IMR-90 (cell line): ENCODE measurements around the gene GM2A. TPM values are rescaled to one million over a fixed set of nuclear protein-coding genes. Genes with fewer than 3 reads are reported as not detected.

Source experiments
- ATAC-seq: fragments of 200-7000 bp; cut with Tn5 transposase; 2 replicates; pipeline ENCODE4 v1.9.1; 2020; ENCODE audit warnings: low read depth, mild to moderate bottlenecking, moderate library complexity
- BruUV-seq: library from RNA; stranded (reverse); fragments of 400-500 nt; replicated peaks from 2 replicates; lab custom pipeline; 2021; lab: Mats Ljungman, UMichigan
- CTCF ChIA-PET: fragments of 300-600 bp; formaldehyde crosslinking; extraction: SDS; loops from one replicate; lab custom pipeline; 2021; ENCODE audit warnings: antibody characterized with exemption; lab: Yijun Ruan, JAX
- POLR2A ChIA-PET: fragments of 300-600 bp; sonication (Branson Sonifier 250); formaldehyde crosslinking; loops from one replicate; lab custom pipeline; 2022; ENCODE audit warnings: antibody characterized with exemption; ENCODE audit not compliant: unreplicated experiment; lab: Charles Lee
- DNase-seq: peaks from one replicate; pipeline ENCODE4 v3.0.0; 2013
- H2AFZ ChIP-seq: replicated peaks from 2 replicates; pipeline ENCODE3; 2013; ENCODE audit warnings: low read length, mild to moderate bottlenecking; ENCODE audit not compliant: poor library complexity
- H2AK5ac ChIP-seq: 2 replicates; pipeline ENCODE4 v1.6.1; 2013; ENCODE audit warnings: low read depth, low read length, inconsistent platforms
- H2AK9ac ChIP-seq: replicated peaks from 2 replicates; pipeline ENCODE3; 2013; ENCODE audit warnings: mild to moderate bottlenecking, low read depth, low read length, moderate library complexity; ENCODE audit not compliant: poor library complexity
- H2BK120ac ChIP-seq: 2 replicates; pipeline ENCODE4 v1.6.1; 2013; ENCODE audit warnings: low read depth, low read length, inconsistent platforms
- H2BK15ac ChIP-seq: 3 replicates; pipeline ENCODE4 v1.6.1; 2013; ENCODE audit warnings: low read depth, low read length, inconsistent platforms
- H2BK20ac ChIP-seq: 2 replicates; pipeline ENCODE4 v1.6.1; 2013; ENCODE audit warnings: low read depth, mild to moderate bottlenecking, inconsistent platforms, low read length, moderate library complexity
- H2BK5ac ChIP-seq: 2 replicates; pipeline ENCODE4 v1.6.1; 2013; ENCODE audit warnings: mild to moderate bottlenecking, low read depth, low read length, inconsistent platforms; ENCODE audit not compliant: poor library complexity, severe bottlenecking
- H3K14ac ChIP-seq: replicated peaks from 2 replicates; pipeline ENCODE4 v1.6.1; 2013; ENCODE audit warnings: low read depth, low read length, inconsistent platforms
- H3K18ac ChIP-seq: 2 replicates; pipeline ENCODE4 v1.6.1; 2013; ENCODE audit warnings: low read depth, low read length, control low read depth
- H3K23ac ChIP-seq: 2 replicates; pipeline ENCODE4 v1.6.1; 2013; ENCODE audit warnings: low read depth, low read length, inconsistent platforms
- H3K27ac ChIP-seq: 2 replicates; pipeline ENCODE4 v1.5.1; 2013; ENCODE audit warnings: mild to moderate bottlenecking, control low read depth, low read length; ENCODE audit not compliant: insufficient read depth
- H3K27me3 ChIP-seq: 2 replicates; pipeline ENCODE4 v1.6.1; 2013; ENCODE audit warnings: low read length; ENCODE audit not compliant: control insufficient read depth, insufficient read depth
- H3K36me3 ChIP-seq: 2 replicates; pipeline ENCODE4 v1.6.1; 2013; ENCODE audit warnings: low read length, mixed read lengths; ENCODE audit not compliant: control insufficient read depth, insufficient read depth
- H3K4ac ChIP-seq: 2 replicates; pipeline ENCODE4 v1.6.1; 2013; ENCODE audit warnings: low read depth, low read length, inconsistent platforms
- H3K4me1 ChIP-seq: 2 replicates; pipeline ENCODE4 v1.6.1; 2013; ENCODE audit warnings: low read length, mixed read lengths; ENCODE audit not compliant: control insufficient read depth, insufficient read depth
- H3K4me2 ChIP-seq: 2 replicates; pipeline ENCODE4 v1.6.1; 2013; ENCODE audit warnings: low read depth, mild to moderate bottlenecking, control low read depth, low read length, moderate library complexity
- H3K4me3 ChIP-seq: 2 replicates; pipeline ENCODE4 v1.5.1; 2013; ENCODE audit warnings: low read depth, mild to moderate bottlenecking, control low read depth, low read length, moderate library complexity; ENCODE audit not compliant: insufficient read depth
- H3K56ac ChIP-seq: 2 replicates; pipeline ENCODE4 v1.6.1; 2013; ENCODE audit warnings: low read length, inconsistent platforms; ENCODE audit not compliant: insufficient read depth; ENCODE audit errors: extremely low read depth
- H3K79me1 ChIP-seq, 2 experiments: 2 replicates each; pipeline ENCODE4 v1.6.1; 2013; ENCODE audit warnings: low read length in 2 of 2, inconsistent platforms in 1 of 2, low read depth in 1 of 2
- H3K9ac ChIP-seq: 2 replicates; pipeline ENCODE4 v1.6.1; 2013; ENCODE audit warnings: low read depth, low read length, control low read depth
- H3K9me1 ChIP-seq: 2 replicates; pipeline ENCODE4 v1.6.1; 2013; ENCODE audit warnings: low read length, inconsistent platforms; ENCODE audit not compliant: insufficient read depth
- H3K9me3 ChIP-seq: 2 replicates; pipeline ENCODE4 v1.6.1; 2013; ENCODE audit warnings: low read length; ENCODE audit not compliant: control insufficient read depth, insufficient read depth
- H4K20me1 ChIP-seq: 2 replicates; pipeline ENCODE4 v1.6.1; 2013; ENCODE audit warnings: low read length, inconsistent platforms; ENCODE audit not compliant: insufficient read depth
- H4K5ac ChIP-seq: 2 replicates; pipeline ENCODE4 v1.6.1; 2013; ENCODE audit warnings: mild to moderate bottlenecking, low read depth, low read length, control low read depth
- H4K8ac ChIP-seq, 2 experiments: 2 replicates each; pipeline ENCODE4 v1.6.1; 2013; ENCODE audit warnings: low read depth in 2 of 2, low read length in 2 of 2, control low read depth in 1 of 2, inconsistent platforms in 1 of 2
- H4K91ac ChIP-seq: 2 replicates; pipeline ENCODE4 v1.6.1; 2013; ENCODE audit warnings: low read depth, low read length, inconsistent platforms; ENCODE audit not compliant: insufficient read depth
- BHLHE40 ChIP-seq: fragments of 150-350 bp; IDR thresholded peaks from 2 replicates; pipeline ENCODE4 v1.6.1; 2016; ENCODE audit warnings: mild to moderate bottlenecking, low read depth, low read length
- CEBPB ChIP-seq: IDR thresholded peaks from 2 replicates; pipeline ENCODE4 v1.6.1; 2012; ENCODE audit warnings: low read depth, low read length, improper control_type of control experiment
- CHD1 ChIP-seq: IDR thresholded peaks from 2 replicates; pipeline ENCODE4 v1.6.1; 2012; ENCODE audit warnings: low read depth, low read length, improper control_type of control experiment
- FOS ChIP-seq: fragments of 150-350 bp; IDR thresholded peaks from 2 replicates; pipeline ENCODE4 v1.6.1; 2016; ENCODE audit warnings: low read depth, low read length
- MAFK ChIP-seq: IDR thresholded peaks from 2 replicates; pipeline ENCODE4 v1.6.1; 2012; ENCODE audit warnings: low read depth, low read length, improper control_type of control experiment
- MAZ ChIP-seq: IDR thresholded peaks from 2 replicates; pipeline ENCODE4 v1.6.1; 2012; ENCODE audit warnings: low read depth, mild to moderate bottlenecking, low read length, improper control_type of control experiment, moderate library complexity, borderline replicate concordance
- MXI1 ChIP-seq: IDR thresholded peaks from 2 replicates; pipeline ENCODE4 v1.6.1; 2012; ENCODE audit warnings: low read depth, mild to moderate bottlenecking, low read length, moderate library complexity, borderline replicate concordance
- NFE2L2 ChIP-seq: fragments of 150-350 bp; IDR thresholded peaks from 2 replicates; pipeline ENCODE4 v1.6.1; 2016; ENCODE audit warnings: low read depth, mild to moderate bottlenecking, low read length
- POLR2A ChIP-seq: IDR thresholded peaks from 2 replicates; pipeline ENCODE4 v1.6.1; 2012; ENCODE audit warnings: mild to moderate bottlenecking, low read depth, low read length
- RCOR1 ChIP-seq: IDR thresholded peaks from 2 replicates; pipeline ENCODE4 v1.6.1; 2012; ENCODE audit warnings: mild to moderate bottlenecking, low read length, improper control_type of control experiment; ENCODE audit not compliant: insufficient replicate concordance
- SMC3 ChIP-seq: fragments of 150-350 bp; IDR thresholded peaks from 2 replicates; pipeline ENCODE4 v1.6.1; 2016; ENCODE audit warnings: low read depth, mild to moderate bottlenecking, antibody characterized with exemption, low read length, moderate library complexity
- WGBS, 2 experiments: methylation state at CpG; one replicate each; pipeline versions ENCODE4 v1.1.5 to v1.1.7; 2013; ENCODE audit warnings: missing lambda C conversion rate in 2 of 2; ENCODE audit not compliant: insufficient read length in 1 of 2; ENCODE audit errors: extremely low coverage in 2 of 2; 5-methylcytosine and 5-hydroxymethylcytosine counted together
- dilution Hi-C: fragments of 300-500 bp; cut with HindIII; formaldehyde crosslinking; loops from one replicate; pipeline ENCODE4 v1.14.3; 2018; ENCODE audit warnings: low sequenced_read_pairs; ENCODE audit not compliant: unreplicated experiment
- in situ Hi-C: fragments of 300-500 bp; cut with MboI; formaldehyde crosslinking; loops from 3 replicates; pipeline ENCODE4 v1.14.3; 2019; ENCODE audit warnings: low sequenced_read_pairs, inconsistent platforms, mixed read lengths
- intact Hi-C: fragments of 100-400 bp; cut with micrococcal nuclease; formaldehyde crosslinking; loops from 2 replicates; pipeline ENCODE4 v1.10.0; 2022
- polyA plus RNA-seq, 3 experiments: library from polyadenylated mRNA; depleted of rRNA; stranded (reverse); fragments of >200 nt; gene quantifications; 2 replicates each; pipeline ENCODE4 v1.2.3, GENCODE V29; 2012; ENCODE audit warnings: low replicate concordance in 1 of 3
- total RNA-seq: library from RNA; depleted of rRNA; stranded (reverse); fragments of >200 nt; gene quantifications from 2 replicates; pipeline ENCODE4 v1.2.3, GENCODE V29; 2012
- TF ChIP-seq, protein P1 (sequence below): fragments of 150-350 bp; IDR thresholded peaks from 2 replicates; pipeline ENCODE4 v1.6.1; 2017; ENCODE audit warnings: mild to moderate bottlenecking, antibody characterized with exemption, low read length, low read depth
- TF ChIP-seq, protein P2 (sequence below): fragments of 150-350 bp; IDR thresholded peaks from 2 replicates; pipeline ENCODE4 v1.6.1; 2016; ENCODE audit warnings: low read depth, mild to moderate bottlenecking, low read length, moderate library complexity, borderline replicate concordance
- TF ChIP-seq, protein P3 (sequence below): conservative IDR thresholded peaks from 2 replicates; pipeline ENCODE4 v1.5.1; 2012; ENCODE audit warnings: mild to moderate bottlenecking, low read depth, low read length, improper control_type of control experiment

Gene GM2A
- total and polyA plus RNA-seq, 2 of the 4 experiments (the other 2 are of a cell fraction) = 13.8 to 18.5 TPM

DNA sequence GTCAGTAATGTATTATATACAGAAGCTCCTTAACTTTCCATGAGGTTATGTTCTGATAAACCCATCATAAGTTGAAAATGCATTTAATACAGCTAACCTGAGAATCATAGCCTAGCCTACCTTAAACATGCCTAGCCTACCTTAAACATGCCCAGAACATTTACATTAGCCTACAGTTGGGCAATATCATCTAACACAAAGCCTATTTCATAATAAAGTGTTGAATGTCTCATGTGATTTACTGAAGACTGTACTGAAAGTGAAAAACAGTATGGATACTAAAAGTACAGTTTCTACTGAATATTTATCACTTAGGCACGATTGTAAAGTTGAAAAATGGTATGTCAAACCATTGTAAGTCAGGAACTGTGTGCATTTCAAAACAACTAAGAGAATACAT is 1.6 kb downstream of the GM2A start:
- no peak for DNase-seq
- no peak overlapping the region for H3K4me3 ChIP-seq
- no CpG with 5 or more reads among the region's 1 CpG for WGBS, 2 experiments
- no peak overlapping the region for H2BK120ac ChIP-seq
- no peak overlapping the region for H2AK5ac ChIP-seq
- POLR2A ChIA-PET = no interaction called here
- H3K14ac ChIP-seq = no peak overlapping the region
- no peak overlapping the region for H4K91ac ChIP-seq
- no TSS peak for BruUV-seq
- CTCF ChIA-PET = interaction anchor here (2.0 kb wide), 1 partner anchor 16 kb away, joined by 8 read pairs; no protein-coding TSS in a partner anchor
- H3K79me1 ChIP-seq = peaks cover 0 to 5% of the 10 kb centered on the region in 2 experiments; a peak in 2 of 4 replicates
- H2BK20ac ChIP-seq = no peak overlapping the region
- no peak overlapping the region for H3K27ac ChIP-seq
- H4K8ac ChIP-seq = no peak overlapping the region
- H3K4me1 ChIP-seq = no peaks in the 10 kb centered on the region; the same call in 1 of the 2 replicates
- H2AFZ ChIP-seq = no peak overlapping the region
- H3K18ac ChIP-seq = no peak overlapping the region
- no peak overlapping the region for H3K56ac ChIP-seq
- intact Hi-C loops (loop anchor here (5.0 kb wide), 1 partner anchor 452 kb away; no protein-coding TSS in a partner anchor), dilution Hi-C loops (no loop called here), in situ Hi-C loops (no loop called here)
- no peak overlapping the region for H2AK9ac ChIP-seq
- H3K9me3 ChIP-seq = no peaks in the 10 kb centered on the region
- peaks cover 5% of the 10 kb centered on the region; the same call in 1 of the 2 replicates for H3K9me1 ChIP-seq
- H3K4ac ChIP-seq = no peak overlapping the region
- ATAC-seq = no peak
- no peak overlapping the region for H3K4me2 ChIP-seq
- H2BK5ac ChIP-seq = no peak overlapping the region
- H3K23ac ChIP-seq = no peak overlapping the region
- H3K27me3 ChIP-seq = no peaks in the 10 kb centered on the region
- H3K9ac ChIP-seq = no peak overlapping the region
- H3K36me3 ChIP-seq = no peaks in the 10 kb centered on the region
- H4K20me1 ChIP-seq = no peaks in the 10 kb centered on the region
- H4K5ac ChIP-seq = no peak overlapping the region
- TF ChIP-seq RCOR1 (no peak), CEBPB (no peak), FOS (no peak), SMC3 (no peak), POLR2A (no peak), NFE2L2 (no peak), BHLHE40 (no peak), CHD1 (no peak), MXI1 (no peak), MAZ (no peak), MAFK (no peak)
- TF ChIP-seq, protein P1, sequence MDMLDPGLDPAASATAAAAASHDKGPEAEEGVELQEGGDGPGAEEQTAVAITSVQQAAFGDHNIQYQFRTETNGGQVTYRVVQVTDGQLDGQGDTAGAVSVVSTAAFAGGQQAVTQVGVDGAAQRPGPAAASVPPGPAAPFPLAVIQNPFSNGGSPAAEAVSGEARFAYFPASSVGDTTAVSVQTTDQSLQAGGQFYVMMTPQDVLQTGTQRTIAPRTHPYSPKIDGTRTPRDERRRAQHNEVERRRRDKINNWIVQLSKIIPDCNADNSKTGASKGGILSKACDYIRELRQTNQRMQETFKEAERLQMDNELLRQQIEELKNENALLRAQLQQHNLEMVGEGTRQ = no peak
- TF ChIP-seq, protein P2, sequence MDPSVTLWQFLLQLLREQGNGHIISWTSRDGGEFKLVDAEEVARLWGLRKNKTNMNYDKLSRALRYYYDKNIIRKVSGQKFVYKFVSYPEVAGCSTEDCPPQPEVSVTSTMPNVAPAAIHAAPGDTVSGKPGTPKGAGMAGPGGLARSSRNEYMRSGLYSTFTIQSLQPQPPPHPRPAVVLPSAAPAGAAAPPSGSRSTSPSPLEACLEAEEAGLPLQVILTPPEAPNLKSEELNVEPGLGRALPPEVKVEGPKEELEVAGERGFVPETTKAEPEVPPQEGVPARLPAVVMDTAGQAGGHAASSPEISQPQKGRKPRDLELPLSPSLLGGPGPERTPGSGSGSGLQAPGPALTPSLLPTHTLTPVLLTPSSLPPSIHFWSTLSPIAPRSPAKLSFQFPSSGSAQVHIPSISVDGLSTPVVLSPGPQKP = no peak
- TF ChIP-seq, protein P3, sequence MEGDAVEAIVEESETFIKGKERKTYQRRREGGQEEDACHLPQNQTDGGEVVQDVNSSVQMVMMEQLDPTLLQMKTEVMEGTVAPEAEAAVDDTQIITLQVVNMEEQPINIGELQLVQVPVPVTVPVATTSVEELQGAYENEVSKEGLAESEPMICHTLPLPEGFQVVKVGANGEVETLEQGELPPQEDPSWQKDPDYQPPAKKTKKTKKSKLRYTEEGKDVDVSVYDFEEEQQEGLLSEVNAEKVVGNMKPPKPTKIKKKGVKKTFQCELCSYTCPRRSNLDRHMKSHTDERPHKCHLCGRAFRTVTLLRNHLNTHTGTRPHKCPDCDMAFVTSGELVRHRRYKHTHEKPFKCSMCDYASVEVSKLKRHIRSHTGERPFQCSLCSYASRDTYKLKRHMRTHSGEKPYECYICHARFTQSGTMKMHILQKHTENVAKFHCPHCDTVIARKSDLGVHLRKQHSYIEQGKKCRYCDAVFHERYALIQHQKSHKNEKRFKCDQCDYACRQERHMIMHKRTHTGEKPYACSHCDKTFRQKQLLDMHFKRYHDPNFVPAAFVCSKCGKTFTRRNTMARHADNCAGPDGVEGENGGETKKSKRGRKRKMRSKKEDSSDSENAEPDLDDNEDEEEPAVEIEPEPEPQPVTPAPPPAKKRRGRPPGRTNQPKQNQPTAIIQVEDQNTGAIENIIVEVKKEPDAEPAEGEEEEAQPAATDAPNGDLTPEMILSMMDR = no peak
- H2BK15ac ChIP-seq = no peak overlapping the region
